DMS53 (cell line): Measurements from ENCODE around the gene ZNF205.
"Not testable (repeated sequence)": the region's sequence is repeated elsewhere in the genome, so short reads cannot be mapped to it uniquely, and the experiment has no call there.

Source experiments
- DNase-seq: peaks from one replicate; lab custom pipeline; 2025; lab: John Stamatoyannopoulos, UW

Gene ZNF205

GRCh38 chr16:3148256-3149192 lies 36.1 kb downstream of the ZNF205 start:
- no peak for DNase-seq

GRCh38 chr16:3149193-3149530 lies 36.8 kb downstream of the ZNF205 start:
- DNase-seq, result no peak

GRCh38 chr16:3149630-3150345 lies 37.4 kb downstream of the ZNF205 start:
- DNase-seq, result peak; percentile 81

GRCh38 chr16:3150346-3151218 lies 38.2 kb downstream of the ZNF205 start:
- DNase-seq, result peak; percentile 98

GRCh38 chr16:3152027-3152276 lies 39.6 kb downstream of the ZNF205 start:
- no peak for DNase-seq

GRCh38 chr16:3152277-3152990 lies 40.0 kb downstream of the ZNF205 start:
- peak; percentile 93 for DNase-seq

GRCh38 chr16:3152991-3153368 lies 40.6 kb downstream of the ZNF205 start:
- no peak for DNase-seq

GRCh38 chr16:3155181-3155580 lies 42.8 kb downstream of the ZNF205 start:
- no peak for DNase-seq

- DNase-seq, result no peak
These were observed 43.6 kb downstream of the ZNF205 start for GRCh38 chr16:3155972-3156371.

GRCh38 chr16:3157229-3158025 lies 45.0 kb downstream of the ZNF205 start:
- DNase-seq, result peak; percentile 87

GRCh38 chr16:3158026-3158509 lies 45.7 kb downstream of the ZNF205 start:
- peak; percentile 65 for DNase-seq

GRCh38 chr16:3158510-3159314 lies 46.3 kb downstream of the ZNF205 start:
- DNase-seq, result peak; percentile 95

- peak; percentile 80 for DNase-seq
These were observed 49.0 kb downstream of the ZNF205 start for GRCh38 chr16:3161235-3162018.

- no peak for DNase-seq
These were observed 52.0 kb downstream of the ZNF205 start for GRCh38 chr16:3164121-3164991.

GRCh38 chr16:3165111-3165822 lies 52.9 kb downstream of the ZNF205 start:
- no peak for DNase-seq

- no peak for DNase-seq
These were observed 54.1 kb downstream of the ZNF205 start for GRCh38 chr16:3166505-3166886.

- DNase-seq, result not testable (repeated sequence)
These were observed 56.3 kb downstream of the ZNF205 start for GRCh38 chr16:3168729-3169128.
